Fibroblast of skin of right biceps (primary cell): ENCODE data around the gene MRPS14.

Experiments
- DNase-seq: peaks from one replicate; pipeline ENCODE4 v3.0.0-alpha.2; 2013

MRPS14 gene

DNA sequence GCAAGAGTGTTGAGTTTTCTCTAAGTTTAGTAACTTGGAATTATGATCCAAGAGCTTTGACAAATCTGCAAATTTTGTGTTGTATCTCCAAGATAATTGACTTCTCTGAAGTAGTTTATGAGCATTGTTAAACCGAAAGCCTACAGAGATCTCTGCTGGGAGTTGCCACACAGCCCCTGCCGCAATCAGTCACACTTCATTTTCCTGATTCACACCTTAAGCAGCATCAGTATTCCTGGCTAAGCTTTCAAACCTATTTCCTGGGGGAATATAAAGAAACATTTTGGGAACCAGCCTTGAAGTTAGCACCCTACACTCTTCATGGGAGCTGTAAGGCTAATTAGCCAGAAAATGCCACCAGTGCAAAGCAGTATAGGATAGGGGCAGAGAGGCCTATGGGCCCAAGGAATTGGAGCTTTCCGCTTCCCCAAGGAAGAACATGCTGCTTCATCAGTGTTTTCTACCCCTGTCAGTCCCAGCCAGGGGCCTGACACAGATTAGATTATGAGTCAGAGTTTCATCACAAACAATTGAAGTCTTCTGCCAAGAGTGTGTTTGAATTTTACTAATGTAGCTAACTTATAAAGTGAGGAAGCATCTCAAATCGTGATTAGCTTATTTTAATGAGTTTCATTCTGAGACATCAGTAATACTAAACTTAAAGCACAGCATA is 46.7 kb downstream of the MRPS14 start:
- peak; percentile 65 for DNase-seq

DNA sequence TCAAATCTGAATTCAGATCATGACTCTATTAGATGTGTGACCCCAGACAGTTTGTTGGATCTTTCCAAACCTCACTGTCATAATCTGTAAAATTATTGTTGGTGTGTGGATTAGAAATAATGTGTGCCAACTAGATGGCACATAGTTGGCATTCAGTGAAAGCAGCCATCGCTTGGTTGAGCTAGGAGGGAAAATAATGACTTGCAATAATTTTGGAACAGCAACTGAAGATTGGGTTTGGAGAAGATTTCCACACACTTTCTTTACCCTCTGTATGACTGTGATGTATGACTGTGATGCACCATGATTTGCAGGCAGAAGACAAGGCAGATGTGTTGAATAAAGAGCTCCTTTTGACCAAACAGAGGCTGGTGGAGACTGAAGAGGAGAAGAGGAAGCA is 47.5 kb downstream of the MRPS14 start:
- DNase-seq, result no peak

DNA sequence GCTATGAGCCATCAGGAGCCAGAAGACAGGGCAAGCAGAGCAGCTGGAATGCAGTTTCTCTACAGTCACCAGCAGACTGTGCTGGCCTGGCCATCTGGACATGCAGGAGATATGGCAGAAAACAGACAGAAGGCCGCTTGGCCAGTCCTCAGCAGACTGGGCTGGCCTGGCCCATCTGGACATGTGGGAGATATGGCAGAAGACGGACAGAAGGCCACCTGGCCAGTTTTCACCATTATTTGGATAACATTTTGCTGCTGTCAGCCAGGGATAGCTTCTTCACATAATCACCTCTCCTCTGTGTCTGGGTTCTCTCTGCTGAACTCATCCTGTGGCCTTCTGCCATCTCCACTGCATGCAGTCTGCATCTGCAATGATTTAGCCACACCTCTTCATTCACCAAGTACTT is 48.5 kb downstream of the MRPS14 start:
- no peak for DNase-seq

GRCh38 chr1:174971902-174972301 is 51.3 kb downstream of the MRPS14 start:
- no peak for DNase-seq

- DNase-seq, result no peak
Measured at GRCh38 chr1:174971466-174971865, 51.8 kb downstream of the MRPS14 start.

GRCh38 chr1:174969977-174970376 is 53.2 kb downstream of the MRPS14 start:
- DNase-seq, result peak; percentile 6

DNA sequence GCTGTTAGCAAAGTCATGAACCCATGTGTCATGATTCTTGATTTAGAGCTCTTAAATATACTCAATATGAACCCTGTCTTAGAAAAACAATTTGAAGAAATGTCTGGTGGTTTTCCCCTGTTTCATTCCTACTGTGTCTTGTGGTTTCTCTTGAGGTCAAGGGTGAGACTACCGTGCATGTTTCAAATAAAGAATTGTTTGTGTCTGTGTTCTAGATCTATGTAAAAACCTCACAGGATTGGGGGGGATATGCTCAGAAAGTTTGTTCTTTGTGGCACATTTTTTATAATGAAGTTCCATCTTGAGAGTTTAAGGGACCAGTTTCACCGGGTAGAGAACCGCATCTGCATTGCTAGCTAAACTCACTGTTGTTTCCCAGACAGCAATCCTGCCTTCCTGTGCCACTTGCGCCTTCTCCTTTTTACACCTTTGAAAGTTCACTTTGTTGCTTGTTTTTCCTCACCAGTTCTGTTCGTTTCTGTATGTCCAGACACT is 54.4 kb downstream of the MRPS14 start:
- peak; percentile 80 for DNase-seq

- DNase-seq, result no peak
Measured at GRCh38 chr1:174967845-174968705, 55.1 kb downstream of the MRPS14 start.

- DNase-seq, result no peak
Measured at GRCh38 chr1:174966008-174966572, 57.1 kb downstream of the MRPS14 start.

DNA sequence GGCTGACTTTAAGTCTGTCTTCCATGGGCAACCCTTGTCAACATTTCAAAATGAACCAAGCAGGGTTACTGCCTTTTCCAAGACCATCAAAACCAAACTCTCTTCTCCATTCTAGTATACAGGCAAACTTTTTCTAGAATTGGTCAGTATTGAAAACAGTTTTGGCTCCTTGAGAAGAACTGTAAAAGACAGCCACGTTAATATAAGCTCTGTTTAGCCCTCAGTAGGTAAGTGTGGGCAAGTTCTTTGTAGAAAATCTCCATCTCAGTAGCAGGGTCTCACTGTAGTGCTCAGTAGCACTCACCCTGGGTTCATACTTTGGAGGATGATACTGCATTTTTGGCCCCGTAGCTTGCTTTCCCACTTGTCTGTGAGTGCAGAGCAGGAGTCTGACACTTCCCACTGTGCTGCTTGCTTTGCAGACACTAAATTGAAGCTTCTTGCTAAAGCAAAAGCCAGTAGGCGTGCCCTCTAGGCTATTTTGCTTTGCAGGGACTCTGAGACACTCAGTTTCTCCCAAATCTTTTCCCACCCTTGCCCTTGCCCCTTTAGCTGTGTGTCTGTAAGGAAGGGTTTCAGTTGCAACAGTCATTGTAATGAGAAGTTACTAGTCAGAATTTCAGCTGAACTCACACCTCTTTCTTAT is 57.7 kb downstream of the MRPS14 start:
- no peak for DNase-seq

DNA sequence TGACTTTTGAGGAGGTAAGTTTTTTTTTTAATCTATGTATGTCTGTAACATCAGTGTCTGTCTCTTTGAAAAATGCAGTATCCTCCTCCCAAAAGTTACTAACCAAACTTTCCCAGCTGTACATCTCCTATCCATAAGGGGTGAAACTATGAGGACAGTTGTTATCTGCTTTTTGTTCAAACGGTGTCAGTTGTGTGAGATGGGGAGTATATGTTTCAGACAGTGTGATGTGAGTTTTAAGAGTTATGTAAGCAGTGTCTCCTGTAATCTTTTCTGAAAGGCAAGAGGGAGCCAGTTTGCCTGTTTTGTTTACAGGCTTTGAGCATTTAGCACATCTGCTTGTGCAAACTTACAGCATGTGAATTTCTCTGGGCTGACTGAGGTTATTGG is 58.3 kb downstream of the MRPS14 start:
- DNase-seq, result no peak

- DNase-seq, result no peak
Measured at GRCh38 chr1:174964261-174964971, 58.8 kb downstream of the MRPS14 start.

DNA sequence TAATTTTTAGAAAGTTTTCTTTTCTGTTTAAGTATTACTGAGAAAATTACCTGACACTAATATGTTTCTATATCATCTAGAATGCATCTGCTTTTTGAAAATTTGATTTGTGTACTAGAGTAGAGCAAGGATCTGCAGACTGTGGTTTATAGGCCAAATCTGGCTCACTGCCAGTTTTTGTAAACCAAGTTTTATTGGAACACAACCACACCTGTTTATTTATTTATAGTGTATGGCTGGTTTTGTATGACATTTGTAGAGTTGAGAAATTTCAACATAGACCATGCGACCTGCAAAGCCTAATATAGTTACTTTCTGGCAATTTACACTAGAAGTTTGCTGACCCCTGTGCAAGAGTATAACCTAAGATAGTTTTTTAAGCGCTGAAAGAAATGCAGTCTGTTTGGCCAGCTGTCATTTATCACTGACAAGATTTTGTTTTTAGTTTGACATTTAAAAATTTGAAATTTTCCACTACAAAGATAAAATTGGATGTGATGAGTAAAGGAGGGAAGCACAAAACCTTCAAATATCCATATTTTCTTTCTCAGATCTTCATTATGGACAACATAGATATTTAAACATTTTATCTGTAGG is 59.6 kb downstream of the MRPS14 start:
- DNase-seq, result no peak
